Adipocyte (in vitro differentiated cells): ENCODE data around the gene ZNF143.
"Not testable (repeated sequence)": the region's sequence is repeated elsewhere in the genome, so short reads cannot be mapped to it uniquely, and the experiment has no call there.

Source experiments
- DNase-seq: peaks from one replicate; pipeline ENCODE4 v3.0.0-alpha.2; 2015; ENCODE audit warnings: low read depth
- H3K27me3 ChIP-seq: replicated peaks from 2 replicates; pipeline ENCODE4 v1.7.0; 2013; ENCODE audit warnings: mild to moderate bottlenecking, low read length, moderate library complexity; ENCODE audit not compliant: control insufficient read depth, insufficient read depth
- H3K36me3 ChIP-seq: 2 replicates; pipeline ENCODE4 v1.7.0; 2013; ENCODE audit warnings: low read length, mild to moderate bottlenecking, moderate library complexity; ENCODE audit not compliant: control insufficient read depth, insufficient read depth, severe bottlenecking
- H3K4me1 ChIP-seq: 2 replicates; pipeline ENCODE4 v1.7.0; 2013; ENCODE audit warnings: mild to moderate bottlenecking, low read length, moderate library complexity; ENCODE audit not compliant: control insufficient read depth, insufficient read depth
- H3K4me3 ChIP-seq: 2 replicates; pipeline ENCODE4 v1.7.0; 2013; ENCODE audit warnings: mild to moderate bottlenecking, low read length, moderate library complexity
- H3K9ac ChIP-seq: 2 replicates; pipeline ENCODE4 v1.7.0; 2013; ENCODE audit warnings: mild to moderate bottlenecking, low read length, moderate library complexity
- H3K9me3 ChIP-seq: 2 replicates; pipeline ENCODE4 v1.7.0; 2013; ENCODE audit warnings: mild to moderate bottlenecking, low read length, moderate library complexity; ENCODE audit not compliant: control insufficient read depth

The ZNF143 gene

GRCh38 chr11:9528573-9529333 is 67.9 kb downstream of the ZNF143 start:
- Histone ChIP-seq H3K4me3 (no peak overlapping the region), H3K27me3 (no peaks in the 10 kb centered on the region), H3K9ac (peak overlapping the region; percentile 23), H3K9me3 (no peaks in the 10 kb centered on the region), H3K4me1 (peaks cover 32% of the 10 kb centered on the region), H3K36me3 (peaks cover 9% of the 10 kb centered on the region)
- no peak for DNase-seq

- Histone ChIP-seq H3K9me3 (no peaks in the 10 kb centered on the region), H3K9ac (peak overlapping the region; percentile 23), H3K36me3 (peaks cover 9% of the 10 kb centered on the region), H3K27me3 (no peaks in the 10 kb centered on the region), H3K4me1 (peaks cover 32% of the 10 kb centered on the region), H3K4me3 (no peak overlapping the region)
- DNase-seq: no peak
Observed at GRCh38 chr11:9529334-9529650, 68.5 kb downstream of the ZNF143 start.

GRCh38 chr11:9530020-9530621 is 69.3 kb downstream of the ZNF143 start:
- no peaks in the 10 kb centered on the region for H3K9me3 ChIP-seq
- DNase-seq: no peak
- H3K36me3 ChIP-seq: peaks cover 8% of the 10 kb centered on the region
- peaks cover 37% of the 10 kb centered on the region for H3K4me1 ChIP-seq
- H3K4me3 ChIP-seq: no peak overlapping the region
- no peaks in the 10 kb centered on the region for H3K27me3 ChIP-seq
- H3K9ac ChIP-seq: no peak overlapping the region

DNA sequence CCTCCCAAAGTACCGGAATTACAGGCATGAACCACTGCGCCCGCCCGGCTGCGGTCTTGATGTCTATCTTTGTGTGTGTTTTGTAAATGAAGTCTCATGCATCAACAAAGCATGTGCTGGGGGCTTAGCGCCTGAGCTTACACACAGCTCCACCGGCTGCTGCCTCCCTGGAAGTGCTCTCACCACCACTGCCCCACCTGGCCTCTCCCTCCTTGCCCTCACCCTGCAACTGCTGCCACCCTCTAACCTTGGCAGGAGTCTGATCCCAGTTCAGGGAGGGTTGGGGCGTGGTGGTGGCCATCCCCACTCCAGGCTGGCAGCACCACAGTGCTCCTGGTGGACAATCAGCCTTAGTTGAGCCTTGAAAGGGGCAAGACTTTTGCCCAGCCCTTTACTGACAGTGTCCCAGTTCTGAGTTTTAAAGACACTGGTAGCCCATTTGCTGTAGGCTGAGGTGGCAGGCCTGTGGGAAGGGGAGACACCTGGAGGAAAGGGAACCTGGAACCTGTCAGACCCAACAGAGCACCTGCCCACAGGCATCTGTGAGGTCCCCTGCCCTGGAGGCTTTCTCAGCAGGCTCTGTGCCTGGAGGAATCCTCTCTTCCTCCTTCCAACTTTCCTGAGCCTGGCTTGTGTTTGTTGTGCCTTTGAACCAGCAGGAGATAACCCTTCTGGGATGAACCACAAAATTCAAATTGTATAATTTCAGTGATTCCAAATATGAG is 70.3 kb downstream of the ZNF143 start:
- peaks cover 37% of the 10 kb centered on the region for H3K4me1 ChIP-seq
- DNase-seq: no peak
- no peak overlapping the region for H3K4me3 ChIP-seq
- no peaks in the 10 kb centered on the region for H3K27me3 ChIP-seq
- no peaks in the 10 kb centered on the region for H3K9me3 ChIP-seq
- no peak overlapping the region for H3K9ac ChIP-seq
- H3K36me3 ChIP-seq: no peaks in the 10 kb centered on the region

- no peaks in the 10 kb centered on the region for H3K27me3 ChIP-seq
- H3K36me3 ChIP-seq: no peaks in the 10 kb centered on the region
- H3K4me3 ChIP-seq: no peak overlapping the region
- H3K9ac ChIP-seq: no peak overlapping the region
- DNase-seq: no peak
- no peaks in the 10 kb centered on the region for H3K9me3 ChIP-seq
- H3K4me1 ChIP-seq: peaks cover 24% of the 10 kb centered on the region
Observed at GRCh38 chr11:9533058-9533457, 72.2 kb downstream of the ZNF143 start.

DNA sequence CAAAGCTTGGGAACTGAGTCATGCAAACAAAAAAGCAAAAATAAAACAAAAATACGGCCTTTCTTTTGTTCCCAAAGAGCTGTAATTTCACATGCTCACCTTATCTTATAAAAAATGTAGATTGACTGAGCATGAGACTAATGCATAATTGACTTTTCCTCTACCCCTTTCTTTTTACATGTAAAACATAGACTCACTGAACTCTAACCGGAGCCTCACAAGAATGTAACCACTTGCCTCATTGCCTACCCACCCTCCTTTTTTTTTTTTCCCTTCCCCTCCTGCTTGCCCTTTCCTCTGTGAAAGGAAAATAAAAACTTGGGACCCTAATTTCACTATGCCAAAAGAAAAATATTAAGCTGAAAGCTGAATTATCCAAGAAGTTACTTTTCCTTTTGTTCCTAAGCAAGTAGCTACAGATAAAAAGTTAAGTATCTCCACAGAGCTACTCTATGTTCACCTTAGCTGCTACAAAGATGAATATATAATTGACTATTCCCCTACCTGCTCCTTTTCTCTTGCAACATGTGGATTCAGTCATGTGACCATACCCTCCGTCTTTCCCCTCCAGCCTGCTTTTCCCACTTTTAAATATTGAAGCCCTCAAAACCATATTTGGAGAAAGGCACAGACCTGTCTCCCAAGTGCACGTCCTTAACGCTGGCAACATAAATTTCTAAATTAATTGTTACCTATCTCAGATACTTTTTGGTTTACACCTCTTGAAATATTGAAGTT is 73.1 kb downstream of the ZNF143 start:
- Histone ChIP-seq H3K27me3 (no peaks in the 10 kb centered on the region), H3K9ac (no peak overlapping the region), H3K36me3 (no peaks in the 10 kb centered on the region), H3K4me1 (peaks cover 17% of the 10 kb centered on the region), H3K9me3 (no peaks in the 10 kb centered on the region), H3K4me3 (no peak overlapping the region)
- DNase-seq: no peak

GRCh38 chr11:9535189-9535781 is 74.5 kb downstream of the ZNF143 start:
- peak; percentile 72 for DNase-seq
- Histone ChIP-seq H3K9me3 (no peaks in the 10 kb centered on the region), H3K4me1 (peaks cover 5% of the 10 kb centered on the region), H3K4me3 (no peak overlapping the region), H3K9ac (peak overlapping the region; percentile 35), H3K27me3 (no peaks in the 10 kb centered on the region), H3K36me3 (no peaks in the 10 kb centered on the region)

DNA sequence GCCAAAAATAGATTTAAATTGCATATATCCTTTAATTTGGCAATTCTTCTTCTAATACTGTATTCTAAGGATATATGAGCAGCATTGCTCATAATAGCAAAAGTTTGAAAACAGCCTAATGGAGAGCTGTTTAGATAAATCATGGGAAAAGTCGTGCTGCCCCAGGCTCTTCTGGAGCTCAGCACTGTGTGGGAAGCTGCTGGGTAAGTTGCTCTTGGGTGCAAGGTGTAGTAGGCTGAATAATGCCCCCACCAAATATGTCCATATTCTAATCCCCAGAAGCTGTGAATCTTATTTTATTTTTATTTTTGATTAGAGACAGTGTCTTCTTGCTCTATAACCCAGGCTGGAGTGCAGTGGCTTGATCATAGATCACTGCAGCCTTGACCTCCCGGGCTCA is 77.7 kb downstream of the ZNF143 start:
- Histone ChIP-seq H3K27me3 (no peaks in the 10 kb centered on the region), H3K9ac (no peak overlapping the region), H3K4me3 (no peak overlapping the region), H3K9me3 (no peaks in the 10 kb centered on the region), H3K4me1 (peaks cover 5% of the 10 kb centered on the region), H3K36me3 (no peaks in the 10 kb centered on the region)
- DNase-seq: no peak

DNA sequence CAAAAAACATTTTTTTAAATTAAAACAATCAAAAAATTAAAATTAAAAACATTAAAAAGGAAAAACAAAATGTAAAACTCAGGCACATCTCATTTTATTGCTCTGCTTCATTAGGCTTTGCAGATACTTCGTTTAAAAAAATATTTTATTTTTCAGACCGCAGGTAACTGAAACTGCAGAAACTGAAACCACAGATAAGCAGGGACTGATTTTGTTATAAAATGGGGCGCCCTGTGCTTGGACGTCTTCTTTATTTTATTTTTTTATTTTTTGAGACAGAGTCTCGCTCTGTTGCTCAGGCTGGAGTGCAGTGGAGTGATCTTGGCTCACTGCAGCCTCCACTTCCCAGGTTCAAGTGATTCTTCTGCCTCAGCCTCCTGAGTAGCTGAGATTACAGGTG is 88.4 kb downstream of the ZNF143 start:
- not testable (repeated sequence) for H3K27me3 ChIP-seq, H3K4me1 ChIP-seq, H3K36me3 ChIP-seq, H3K9me3 ChIP-seq, DNase-seq, H3K4me3 ChIP-seq, H3K9ac ChIP-seq

GRCh38 chr11:9550191-9550628 is 89.4 kb downstream of the ZNF143 start:
- Histone ChIP-seq H3K27me3 (no peaks in the 10 kb centered on the region), H3K4me3 (no peak overlapping the region), H3K9ac (no peak overlapping the region), H3K9me3 (no peaks in the 10 kb centered on the region), H3K36me3 (no peaks in the 10 kb centered on the region), H3K4me1 (no peaks in the 10 kb centered on the region)
- no peak for DNase-seq
